SK-N-MC (cell line): Measurements from ENCODE around the gene TCF7L2.

Source experiments
- EZH2 ChIP-seq: fragments of 200-600 bp; sonication (generic); IDR thresholded peaks from one replicate; pipeline ENCODE4 v1.6.1; 2017; ENCODE audit warnings: antibody characterized with exemption
- POLR2AphosphoS5 ChIP-seq: IDR thresholded peaks from 2 replicates; pipeline ENCODE4 v1.6.1; 2012; ENCODE audit warnings: mild to moderate bottlenecking, low read depth, low read length, borderline replicate concordance

GRCh38 chr10:112991888-112992491 lies 41.9 kb downstream of the TCF7L2 start:
- TF ChIP-seq POLR2AphosphoS5 (no peak), EZH2 (no peak)
